GM13976 (cell line): Measurements from ENCODE around the gene RNF39.

Experiments used
- DNase-seq: peaks from one replicate; pipeline ENCODE4 v3.0.0; 2012; ENCODE audit warnings: low spot score
- CTCF ChIP-seq: IDR thresholded peaks from 2 replicates; pipeline ENCODE4 v1.5.1; 2012; ENCODE audit warnings: borderline replicate concordance, mild to moderate bottlenecking; ENCODE audit not compliant: insufficient read depth; ENCODE audit errors: extremely low read depth, missing control alignments, control extremely low read depth
- in situ Hi-C: fragments of 300-500 bp; cut with MboI; formaldehyde crosslinking; loops from one replicate; pipeline ENCODE4 v1.12.0; 2022; ENCODE audit warnings: low sequenced_read_pairs, mixed read lengths, inconsistent platforms; ENCODE audit not compliant: unreplicated experiment

The RNF39 gene

GRCh38 chr6:30096829-30097228 is 21.3 kb upstream of the RNF39 start:
- no peak for TF ChIP-seq CTCF
- in situ Hi-C loops, result no loop called here
- no peak for DNase-seq

GRCh38 chr6:30093951-30094661 is 18.5 kb upstream of the RNF39 start:
- no peak for DNase-seq
- in situ Hi-C loops, result no loop called here

GRCh38 chr6:30092852-30093543 is 17.4 kb upstream of the RNF39 start:
- in situ Hi-C loops, result no loop called here
- TF ChIP-seq CTCF, result no peak
- no peak for DNase-seq

More at GRCh38 chr6:30093951-30094661, 18.5 kb upstream of the RNF39 start:
- no peak for TF ChIP-seq CTCF

- TF ChIP-seq CTCF, result no peak
- no peak for DNase-seq
- in situ Hi-C loops, result no loop called here
Measured at GRCh38 chr6:30091577-30092381, 16.2 kb upstream of the RNF39 start.

- TF ChIP-seq CTCF, result no peak
- DNase-seq, result no peak
- in situ Hi-C loops, result no loop called here
Measured at GRCh38 chr6:30087876-30088275, 12.3 kb upstream of the RNF39 start.

GRCh38 chr6:30077218-30077617 is 1.6 kb upstream of the RNF39 start:
- in situ Hi-C loops, result no loop called here
- no peak for TF ChIP-seq CTCF
- no peak for DNase-seq
